ENCODE results near the gene RPS6KL1. TPM values are rescaled to one million over a fixed set of nuclear protein-coding genes. Genes with fewer than 3 reads are reported as not detected.

The RPS6KL1 gene
- polyA plus RNA-seq, 2 of the 4 experiments (the other 2 are of a cell fraction) = 0.32 to 0.99 TPM

- no peak for TF ChIP-seq CTCF (IDR thresholded peaks at IDR 0.05)
- TF ChIP-seq JUNB (IDR thresholded peaks at IDR 0.05) = no peak
- TF ChIP-seq USF2 (IDR thresholded peaks at IDR 0.05) = no peak
- TF ChIP-seq JUN (IDR thresholded peaks at IDR 0.05) = peak; percentile 79 to 96
- no peak for TF ChIP-seq FOSL2 (IDR thresholded peaks at IDR 0.05)
- no peak for TF ChIP-seq FOSL2 (CRISPR knock-in tag; IDR thresholded peaks at IDR 0.05)
Observed at GRCh38 chr14:74881431-74882102, 41.5 kb downstream of the RPS6KL1 start, which contains the start of gene DLST (continued).

- Histone ChIP-seq H3K4me1 (peaks cover 32% of the 10 kb centered on the region), H3K9me3 (no peaks in the 10 kb centered on the region), H3K4me3 (no peak overlapping the region), H3K4me2 (peak overlapping the region; percentile 32; the same call in 2 of the 3 replicates), H3K27ac (no peak overlapping the region)
- WGBS (ENCODE audit: missing lambda C conversion rate) = 22% methylated on average over 3 of the region's 3 CpGs
- ATAC-seq (no peak), DNase-seq (ENCODE audit: low read depth in 1 of 2, low spot score in 1 of 2) (no peak), FAIRE-seq (no peak)
- TF ChIP-seq HDAC2 (IDR thresholded peaks at IDR 0.05) = no peak
- TF ChIP-seq BCL3 (IDR thresholded peaks at IDR 0.05) = no peak
- no peak for TF ChIP-seq CBX8 (IDR thresholded peaks at IDR 0.05)
- TF ChIP-seq SREBF2 (IDR thresholded peaks at IDR 0.05) = no peak
- TF ChIP-seq PBX3 (IDR thresholded peaks at IDR 0.05) = no peak
- TF ChIP-seq ESRRA (IDR thresholded peaks at IDR 0.05; ENCODE audit: borderline replicate concordance, low read length) = no peak
- no peak for TF ChIP-seq NFE2L2 (conservative IDR thresholded peaks at IDR 0.05; ENCODE audit: low read length)
- TF ChIP-seq RCOR1 (IDR thresholded peaks at IDR 0.05; ENCODE audit: low read depth, low read length) = no peak
- no peak for TF ChIP-seq CEBPB (IDR thresholded peaks at IDR 0.05)
- no peak for TF ChIP-seq HOXB13 (CRISPR knock-in tag; IDR thresholded peaks at IDR 0.05; ENCODE audit: low read depth)
- TF ChIP-seq EP300 (IDR thresholded peaks at IDR 0.05) = no peak
- TF ChIP-seq TP53 (CRISPR knock-in tag; IDR thresholded peaks at IDR 0.05) = no peak
- no peak for TF ChIP-seq GATA3 (IDR thresholded peaks at IDR 0.05; ENCODE audit: borderline replicate concordance)
- TF ChIP-seq JUNB (IDR thresholded peaks at IDR 0.05) = no peak
- no peak for TF ChIP-seq MAZ (IDR thresholded peaks at IDR 0.05; ENCODE audit: borderline replicate concordance, low read depth, low read length)
- ChIA-PET CTCF (interaction anchor here (0.6 to 20.1 kb wide), 8 partner anchors 11 to 276 kb away, joined by 3 to 339 read pairs (median 4); no protein-coding TSS in a partner anchor), POLR2A (interaction anchor here (0.7 kb wide), 1 partner anchor 118 kb away, joined by 6 read pairs; no protein-coding TSS in a partner anchor)
Observed at GRCh38 chr14:74879427-74880182, 43.5 kb downstream of the RPS6KL1 start.

Data from A549 (cell line).